ENCODE measurements around the gene AQP10. TPM values are rescaled to one million over a fixed set of nuclear protein-coding genes. Genes with fewer than 3 reads are reported as not detected.

AQP10 gene
- total and polyA plus RNA-seq, 9 of the 15 experiments (the other 6 are each of a cell fraction or from before 2014, with no cell fraction given): 0.37 to 9.7 (median 1.9) TPM

DNA sequence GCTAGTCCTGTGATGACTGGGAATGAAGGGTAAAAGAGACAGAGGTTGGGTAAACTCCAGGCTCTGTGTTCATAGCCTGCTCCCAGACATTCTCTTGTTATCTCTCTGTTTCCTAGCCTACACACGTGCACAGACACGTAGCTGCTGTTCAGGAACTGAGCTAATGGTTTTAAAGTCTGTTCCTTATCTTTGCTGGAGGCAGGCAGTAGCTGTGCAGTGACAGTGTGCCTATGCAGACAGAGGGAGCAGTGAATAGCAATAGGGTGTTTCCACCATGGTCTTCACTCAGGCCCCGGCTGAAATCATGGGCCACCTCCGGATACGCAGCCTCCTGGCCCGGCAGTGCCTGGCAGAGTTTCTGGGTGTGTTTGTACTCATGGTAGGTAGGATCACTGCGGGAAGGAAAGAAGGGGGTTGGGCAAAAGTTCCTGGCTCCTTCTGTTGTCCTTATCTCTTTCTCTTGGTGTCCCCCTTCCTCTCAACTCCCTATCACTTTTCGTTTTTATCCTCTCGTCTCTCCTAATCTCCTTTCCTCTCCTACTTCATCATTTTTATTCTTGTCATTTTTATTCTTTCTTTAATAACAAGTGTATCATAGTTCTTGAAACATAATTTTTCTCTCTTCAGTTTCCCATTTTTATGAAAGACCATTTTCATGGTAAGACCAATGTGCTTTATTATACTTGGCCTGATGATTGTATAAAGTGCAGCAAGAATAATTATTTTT, at the start of gene AQP10 (continued):
- peak; percentile 53 to 64 for TF ChIP-seq NRF1 (conservative IDR thresholded peaks at IDR 0.05 in 1 of 2, IDR thresholded peaks at IDR 0.05 in 1 of 2)
- peak; percentile 70 for TF ChIP-seq ZFX (CRISPR knock-in tag; IDR thresholded peaks at IDR 0.05)
- TF ChIP-seq, protein P1, sequence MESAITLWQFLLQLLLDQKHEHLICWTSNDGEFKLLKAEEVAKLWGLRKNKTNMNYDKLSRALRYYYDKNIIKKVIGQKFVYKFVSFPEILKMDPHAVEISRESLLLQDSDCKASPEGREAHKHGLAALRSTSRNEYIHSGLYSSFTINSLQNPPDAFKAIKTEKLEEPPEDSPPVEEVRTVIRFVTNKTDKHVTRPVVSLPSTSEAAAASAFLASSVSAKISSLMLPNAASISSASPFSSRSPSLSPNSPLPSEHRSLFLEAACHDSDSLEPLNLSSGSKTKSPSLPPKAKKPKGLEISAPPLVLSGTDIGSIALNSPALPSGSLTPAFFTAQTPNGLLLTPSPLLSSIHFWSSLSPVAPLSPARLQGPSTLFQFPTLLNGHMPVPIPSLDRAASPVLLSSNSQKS (CRISPR knock-in tag; IDR thresholded peaks at IDR 0.05): no peak
- no peak for TF ChIP-seq ZBTB17 (CRISPR knock-in tag; IDR thresholded peaks at IDR 0.05)
- TF ChIP-seq, protein P2, sequence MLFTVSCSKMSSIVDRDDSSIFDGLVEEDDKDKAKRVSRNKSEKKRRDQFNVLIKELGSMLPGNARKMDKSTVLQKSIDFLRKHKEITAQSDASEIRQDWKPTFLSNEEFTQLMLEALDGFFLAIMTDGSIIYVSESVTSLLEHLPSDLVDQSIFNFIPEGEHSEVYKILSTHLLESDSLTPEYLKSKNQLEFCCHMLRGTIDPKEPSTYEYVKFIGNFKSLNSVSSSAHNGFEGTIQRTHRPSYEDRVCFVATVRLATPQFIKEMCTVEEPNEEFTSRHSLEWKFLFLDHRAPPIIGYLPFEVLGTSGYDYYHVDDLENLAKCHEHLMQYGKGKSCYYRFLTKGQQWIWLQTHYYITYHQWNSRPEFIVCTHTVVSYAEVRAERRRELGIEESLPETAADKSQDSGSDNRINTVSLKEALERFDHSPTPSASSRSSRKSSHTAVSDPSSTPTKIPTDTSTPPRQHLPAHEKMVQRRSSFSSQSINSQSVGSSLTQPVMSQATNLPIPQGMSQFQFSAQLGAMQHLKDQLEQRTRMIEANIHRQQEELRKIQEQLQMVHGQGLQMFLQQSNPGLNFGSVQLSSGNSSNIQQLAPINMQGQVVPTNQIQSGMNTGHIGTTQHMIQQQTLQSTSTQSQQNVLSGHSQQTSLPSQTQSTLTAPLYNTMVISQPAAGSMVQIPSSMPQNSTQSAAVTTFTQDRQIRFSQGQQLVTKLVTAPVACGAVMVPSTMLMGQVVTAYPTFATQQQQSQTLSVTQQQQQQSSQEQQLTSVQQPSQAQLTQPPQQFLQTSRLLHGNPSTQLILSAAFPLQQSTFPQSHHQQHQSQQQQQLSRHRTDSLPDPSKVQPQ (CRISPR knock-in tag; IDR thresholded peaks at IDR 0.05; ENCODE audit: borderline replicate concordance): peak; percentile 76; the same call in 1 of the 2 replicates
- TF ChIP-seq RFX5 (IDR thresholded peaks at IDR 0.05; ENCODE audit: low read depth, low read length): no peak
- TF ChIP-seq EGR1 (conservative IDR thresholded peaks at IDR 0.05): no peak
- TF ChIP-seq BRF1 (IDR thresholded peaks at IDR 0.05; ENCODE audit: borderline replicate concordance, extremely low read depth, insufficient read length): no peak
- no peak for TF ChIP-seq OTX1 (CRISPR knock-in tag; IDR thresholded peaks at IDR 0.05)
- peak; percentile 87 for TF ChIP-seq SMARCE1 (IDR thresholded peaks at IDR 0.05)
- no peak for TF ChIP-seq ZNF347 (CRISPR knock-in tag; IDR thresholded peaks at IDR 0.05; ENCODE audit: low read depth)
- TF ChIP-seq RAD21 (CRISPR knock-in tag; conservative IDR thresholded peaks at IDR 0.05 in 1 of 2, IDR thresholded peaks at IDR 0.05 in 1 of 2): peak; percentile 27 to 40; a peak in 2 of 4 replicates
- no peak for TF ChIP-seq KLF10 (CRISPR knock-in tag; IDR thresholded peaks at IDR 0.05)
- TF ChIP-seq SETDB1 (IDR thresholded peaks at IDR 0.05; ENCODE audit: low read length): no peak
- TF ChIP-seq, protein P3, sequence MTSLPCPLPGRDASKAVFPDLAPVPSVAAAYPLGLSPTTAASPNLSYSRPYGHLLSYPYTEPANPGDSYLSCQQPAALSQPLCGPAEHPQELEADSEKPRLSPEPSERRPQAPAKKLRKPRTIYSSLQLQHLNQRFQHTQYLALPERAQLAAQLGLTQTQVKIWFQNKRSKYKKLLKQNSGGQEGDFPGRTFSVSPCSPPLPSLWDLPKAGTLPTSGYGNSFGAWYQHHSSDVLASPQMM (CRISPR knock-in tag; IDR thresholded peaks at IDR 0.05): no peak
- TF ChIP-seq ZNF589 (CRISPR knock-in tag; IDR thresholded peaks at IDR 0.05; ENCODE audit: low read depth): no peak
- TF ChIP-seq, protein P4, sequence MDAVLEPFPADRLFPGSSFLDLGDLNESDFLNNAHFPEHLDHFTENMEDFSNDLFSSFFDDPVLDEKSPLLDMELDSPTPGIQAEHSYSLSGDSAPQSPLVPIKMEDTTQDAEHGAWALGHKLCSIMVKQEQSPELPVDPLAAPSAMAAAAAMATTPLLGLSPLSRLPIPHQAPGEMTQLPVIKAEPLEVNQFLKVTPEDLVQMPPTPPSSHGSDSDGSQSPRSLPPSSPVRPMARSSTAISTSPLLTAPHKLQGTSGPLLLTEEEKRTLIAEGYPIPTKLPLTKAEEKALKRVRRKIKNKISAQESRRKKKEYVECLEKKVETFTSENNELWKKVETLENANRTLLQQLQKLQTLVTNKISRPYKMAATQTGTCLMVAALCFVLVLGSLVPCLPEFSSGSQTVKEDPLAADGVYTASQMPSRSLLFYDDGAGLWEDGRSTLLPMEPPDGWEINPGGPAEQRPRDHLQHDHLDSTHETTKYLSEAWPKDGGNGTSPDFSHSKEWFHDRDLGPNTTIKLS (IDR thresholded peaks at IDR 0.05; ENCODE audit: borderline replicate concordance, low read depth): peak; percentile 81; the same call in 1 of the 2 replicates
- TF ChIP-seq KDM4B (IDR thresholded peaks at IDR 0.05; ENCODE audit: borderline replicate concordance in 2 of 2, low read depth in 1 of 2): no peak
- TF ChIP-seq CEBPB (tag; IDR thresholded peaks at IDR 0.05): peak; percentile 29; the same call in 1 of the 2 replicates
- no peak for TF ChIP-seq ZNF274 (IDR thresholded peaks at IDR 0.05; ENCODE audit: borderline replicate concordance, low read depth, low read length)
- peak; percentile 69; the same call in 1 of the 2 replicates for TF ChIP-seq CREB1 (IDR thresholded peaks at IDR 0.05)
- TF ChIP-seq CREB1 (CRISPR knock-in tag; IDR thresholded peaks at IDR 0.05): peak; percentile 77
